Right atrium auricular region (tissue), 2 donors: Measurements from ENCODE around the gene LPAR4. TPM values are rescaled to one million over a fixed set of nuclear protein-coding genes. Genes with fewer than 3 reads are reported as not detected.

ENCODE experiments used
- DNase-seq: peaks from one replicate; pipeline ENCODE4 v3.0.0-alpha.2; 2019; ENCODE audit warnings: low spot score
- H3K27ac ChIP-seq, 2 donors: fragments of 200-600 bp; sonication (generic); 1 replicate in 1 of 2; 2 replicates in 1 of 2; pipeline ENCODE4 v1.5.1; 2016 to 2019
- H3K27me3 ChIP-seq, 2 donors: fragments of 200-600 bp; sonication (generic); one replicate each; pipeline versions ENCODE4 v1.5.1 to v1.6.0; 2017 to 2019
- H3K36me3 ChIP-seq: fragments of 200-600 bp; sonication (generic); one replicate; pipeline ENCODE4 v1.5.1; 2016
- H3K4me1 ChIP-seq, 2 donors: fragments of 200-600 bp; sonication (generic); one replicate each; pipeline versions ENCODE4 v1.5.1 to v1.6.0; 2017 to 2019
- H3K4me3 ChIP-seq, 2 donors: fragments of 200-600 bp; sonication (generic); 1 replicate in 1 of 2; 2 replicates in 1 of 2; pipeline ENCODE4 v1.5.1; 2017 to 2019; ENCODE audit warnings: mild to moderate bottlenecking in 1 of 2, moderate library complexity in 1 of 2
- H3K9me3 ChIP-seq, 2 donors: fragments of 200-600 bp; sonication (generic); one replicate each; pipeline ENCODE4 v1.5.1; 2019
- total RNA-seq, 2 donors: library from RNA; depleted of rRNA; stranded (reverse); fragments of >200 nt; gene quantifications; one replicate each; pipeline ENCODE4 v1.1.0, GENCODE V29; 2016
- TF ChIP-seq, protein P1 (sequence below), 2 donors: fragments of 200-600 bp; sonication (generic); IDR thresholded peaks; one replicate each; pipeline ENCODE4 v1.5.1; 2019; ENCODE audit warnings: antibody characterized with exemption in 2 of 2

Gene LPAR4
- total RNA-seq, 2 donors from 2014 or later, result 0.15 to 0.39 TPM

DNA sequence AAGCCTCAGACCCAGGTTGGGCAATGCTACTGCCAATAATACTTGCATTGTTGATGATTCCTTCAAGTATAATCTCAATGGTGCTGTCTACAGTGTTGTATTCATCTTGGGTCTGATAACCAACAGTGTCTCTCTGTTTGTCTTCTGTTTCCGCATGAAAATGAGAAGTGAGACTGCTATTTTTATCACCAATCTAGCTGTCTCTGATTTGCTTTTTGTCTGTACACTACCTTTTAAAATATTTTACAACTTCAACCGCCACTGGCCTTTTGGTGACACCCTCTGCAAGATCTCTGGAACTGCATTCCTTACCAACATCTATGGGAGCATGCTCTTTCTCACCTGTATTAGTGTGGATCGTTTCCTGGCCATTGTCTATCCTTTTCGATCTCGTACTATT is 7.4 kb downstream of the LPAR4 start:
- Histone ChIP-seq H3K27me3 (no peaks in the 10 kb centered on the region), H3K36me3 (no peaks in the 10 kb centered on the region), H3K4me1 (no peaks in the 10 kb centered on the region), H3K9me3 (no peaks in the 10 kb centered on the region), H3K27ac (no peak overlapping the region), H3K4me3 (no peak overlapping the region)
- no peak for DNase-seq
- TF ChIP-seq, protein P1, sequence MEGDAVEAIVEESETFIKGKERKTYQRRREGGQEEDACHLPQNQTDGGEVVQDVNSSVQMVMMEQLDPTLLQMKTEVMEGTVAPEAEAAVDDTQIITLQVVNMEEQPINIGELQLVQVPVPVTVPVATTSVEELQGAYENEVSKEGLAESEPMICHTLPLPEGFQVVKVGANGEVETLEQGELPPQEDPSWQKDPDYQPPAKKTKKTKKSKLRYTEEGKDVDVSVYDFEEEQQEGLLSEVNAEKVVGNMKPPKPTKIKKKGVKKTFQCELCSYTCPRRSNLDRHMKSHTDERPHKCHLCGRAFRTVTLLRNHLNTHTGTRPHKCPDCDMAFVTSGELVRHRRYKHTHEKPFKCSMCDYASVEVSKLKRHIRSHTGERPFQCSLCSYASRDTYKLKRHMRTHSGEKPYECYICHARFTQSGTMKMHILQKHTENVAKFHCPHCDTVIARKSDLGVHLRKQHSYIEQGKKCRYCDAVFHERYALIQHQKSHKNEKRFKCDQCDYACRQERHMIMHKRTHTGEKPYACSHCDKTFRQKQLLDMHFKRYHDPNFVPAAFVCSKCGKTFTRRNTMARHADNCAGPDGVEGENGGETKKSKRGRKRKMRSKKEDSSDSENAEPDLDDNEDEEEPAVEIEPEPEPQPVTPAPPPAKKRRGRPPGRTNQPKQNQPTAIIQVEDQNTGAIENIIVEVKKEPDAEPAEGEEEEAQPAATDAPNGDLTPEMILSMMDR (IDR thresholded peaks at IDR 0.05), result no peak

- TF ChIP-seq, protein P1 (IDR thresholded peaks at IDR 0.05), result no peak
- H3K4me3 ChIP-seq, result no peak overlapping the region
- no peak for DNase-seq
- H3K36me3 ChIP-seq, result no peaks in the 10 kb centered on the region
- H3K9me3 ChIP-seq, result no peaks in the 10 kb centered on the region
- H3K27ac ChIP-seq, result no peak overlapping the region
- H3K27me3 ChIP-seq, result no peaks in the 10 kb centered on the region
- no peaks in the 10 kb centered on the region for H3K4me1 ChIP-seq
These were observed 11.6 kb downstream of the LPAR4 start for GRCh38 chrX:78759081-78759480.

GRCh38 chrX:78769101-78769755 is 21.7 kb downstream of the LPAR4 start:
- Histone ChIP-seq H3K27ac (no peak overlapping the region), H3K36me3 (no peaks in the 10 kb centered on the region), H3K4me3 (no peak overlapping the region), H3K9me3 (no peaks in the 10 kb centered on the region), H3K4me1 (no peaks in the 10 kb centered on the region), H3K27me3 (no peaks in the 10 kb centered on the region)
- no peak for DNase-seq
- TF ChIP-seq, protein P1 (IDR thresholded peaks at IDR 0.05), result no peak

DNA sequence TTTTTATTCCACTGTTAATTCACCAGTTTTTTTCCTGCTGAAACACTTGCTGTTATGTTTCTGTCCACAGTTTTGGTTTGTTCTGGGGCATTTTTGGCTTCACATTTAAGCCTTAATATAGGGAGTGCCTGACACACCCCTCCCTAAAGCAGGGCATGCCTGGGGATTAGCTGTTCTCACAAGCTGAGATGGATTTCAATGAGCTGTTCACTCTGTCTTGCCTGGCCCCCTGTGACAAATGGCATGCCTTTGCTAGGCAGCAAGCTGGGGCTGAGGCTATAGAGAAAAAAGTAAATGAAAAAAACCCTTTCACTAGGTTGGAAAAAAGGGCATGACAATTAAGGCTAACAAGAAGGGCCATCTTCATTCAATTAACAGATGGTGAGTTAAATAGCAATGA is 22.4 kb downstream of the LPAR4 start:
- no peak overlapping the region for H3K27ac ChIP-seq
- no peaks in the 10 kb centered on the region for H3K4me1 ChIP-seq
- no peak overlapping the region for H3K4me3 ChIP-seq
- TF ChIP-seq, protein P1 (IDR thresholded peaks at IDR 0.05), result no peak
- H3K36me3 ChIP-seq, result no peaks in the 10 kb centered on the region
- DNase-seq, result no peak
- H3K27me3 ChIP-seq, result no peaks in the 10 kb centered on the region
- H3K9me3 ChIP-seq, result no peaks in the 10 kb centered on the region

GRCh38 chrX:78796916-78797315 is 49.4 kb downstream of the LPAR4 start:
- H3K27ac ChIP-seq, result no peak overlapping the region
- no peak overlapping the region for H3K4me3 ChIP-seq
- TF ChIP-seq, protein P1 (IDR thresholded peaks at IDR 0.05), result no peak
- H3K4me1 ChIP-seq, result no peaks in the 10 kb centered on the region
- H3K36me3 ChIP-seq, result no peaks in the 10 kb centered on the region
- H3K9me3 ChIP-seq, result peaks cover 0 to 6% of the 10 kb centered on the region in 2 donors
- no peak for DNase-seq
- no peaks in the 10 kb centered on the region for H3K27me3 ChIP-seq

- Histone ChIP-seq H3K36me3 (no peaks in the 10 kb centered on the region), H3K27me3 (no peaks in the 10 kb centered on the region), H3K4me1 (no peaks in the 10 kb centered on the region), H3K27ac (no peak overlapping the region), H3K9me3 (peaks cover 0 to 6% of the 10 kb centered on the region in 2 donors), H3K4me3 (no peak overlapping the region)
- TF ChIP-seq, protein P1 (IDR thresholded peaks at IDR 0.05), result no peak
- no peak for DNase-seq
These were observed 52.6 kb downstream of the LPAR4 start for GRCh38 chrX:78800114-78800513.
